Stimulated activated CD4-positive, alpha-beta T cell treated with anti-CD3 and anti-CD28 coated beads, Interleukin-2, amount 100 ng/mL, for 4 hours (primary cell): ENCODE measurements around the gene CACNB4.
"Not testable (repeated sequence)": the region's sequence is repeated elsewhere in the genome, so short reads cannot be mapped to it uniquely, and the experiment has no call there.

Experiments
- DNase-seq: peaks from one replicate; pipeline ENCODE4 v3.0.0-alpha.2; 2020; ENCODE audit warnings: low read depth

The CACNB4 gene

DNA sequence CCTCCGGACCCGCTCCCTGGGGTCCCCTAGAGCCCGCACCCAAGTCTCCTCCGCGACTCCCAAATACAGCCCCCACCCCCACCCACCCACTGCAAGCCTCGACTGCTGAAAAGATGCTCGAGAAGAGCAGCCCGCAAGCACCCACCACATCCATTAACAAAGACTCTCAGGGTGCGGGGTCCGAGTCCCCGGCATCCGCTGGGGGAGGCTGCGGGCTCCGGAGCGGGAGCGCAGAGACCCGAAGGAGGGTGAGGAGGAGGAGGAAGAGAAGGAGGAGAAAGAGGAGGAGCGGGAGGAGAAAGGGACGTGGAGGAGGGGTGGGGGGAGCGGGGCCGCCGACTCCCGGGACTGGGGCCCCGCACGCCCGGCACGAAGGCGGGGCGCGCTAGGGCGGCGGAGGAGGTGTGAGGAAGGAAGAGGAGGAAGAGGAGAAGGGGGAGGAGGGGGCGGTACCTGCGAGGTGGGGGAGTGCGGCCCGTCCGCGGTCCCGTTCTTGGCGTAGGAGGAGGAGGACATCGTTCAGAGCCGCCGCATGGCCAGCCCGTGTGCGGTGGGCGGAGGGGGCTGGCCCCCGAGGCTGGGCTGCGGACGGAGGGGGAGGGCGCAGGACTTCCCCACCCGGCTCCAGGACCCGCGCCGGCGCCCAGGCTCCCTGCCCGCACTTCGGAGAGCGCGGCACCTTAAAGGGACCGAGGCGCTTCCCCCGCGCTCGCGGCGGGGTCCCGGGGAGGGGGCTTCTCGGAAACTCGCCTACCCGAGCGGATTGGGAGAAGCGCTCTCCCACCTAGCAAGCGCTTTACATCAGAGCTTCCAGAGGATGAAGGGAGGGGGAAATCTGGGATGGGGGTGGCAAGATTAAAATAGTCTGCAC lies at the start of gene CACNB4:
CACNB4 (minus strand) TSS at position 549 of the 871 bp plus-strand sequence.
- DNase-seq, result peak; percentile 9

DNA sequence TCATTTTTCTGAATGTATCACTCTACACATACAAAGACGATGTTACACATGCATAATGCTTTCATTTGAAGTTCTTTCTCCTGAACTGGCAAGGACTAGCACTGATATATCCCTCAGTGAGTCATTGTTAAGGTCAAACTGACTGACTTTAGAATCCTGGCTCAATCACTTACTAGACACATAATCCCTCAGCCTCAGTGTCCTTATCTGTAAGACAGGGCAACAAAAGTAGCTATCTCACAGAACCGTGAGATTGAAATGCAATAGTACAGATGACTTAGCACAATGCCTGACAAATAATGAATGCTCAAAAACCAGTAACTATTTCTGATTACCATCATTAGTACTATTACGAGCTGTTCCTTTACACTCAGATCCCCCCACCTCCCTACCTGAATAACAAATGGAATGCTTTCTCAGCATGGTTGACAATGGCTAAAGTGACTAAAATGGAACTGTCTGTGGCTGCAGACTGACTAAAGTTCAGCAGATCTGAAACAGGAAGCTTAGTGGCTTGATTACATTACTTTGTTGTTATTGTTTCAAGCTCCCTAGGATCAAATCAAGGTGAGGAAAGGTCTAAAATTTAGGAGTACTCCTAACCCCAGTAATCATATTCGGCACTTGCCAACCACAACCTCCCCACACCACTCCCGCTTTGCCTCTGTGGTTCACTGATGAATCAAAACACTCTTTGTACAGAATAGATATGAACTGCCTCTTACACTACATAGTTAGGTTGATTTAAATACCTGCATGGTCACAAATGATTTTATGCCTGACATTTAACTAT lies 35.8 kb upstream of the CACNB4 start:
- DNase-seq, result no peak

DNA sequence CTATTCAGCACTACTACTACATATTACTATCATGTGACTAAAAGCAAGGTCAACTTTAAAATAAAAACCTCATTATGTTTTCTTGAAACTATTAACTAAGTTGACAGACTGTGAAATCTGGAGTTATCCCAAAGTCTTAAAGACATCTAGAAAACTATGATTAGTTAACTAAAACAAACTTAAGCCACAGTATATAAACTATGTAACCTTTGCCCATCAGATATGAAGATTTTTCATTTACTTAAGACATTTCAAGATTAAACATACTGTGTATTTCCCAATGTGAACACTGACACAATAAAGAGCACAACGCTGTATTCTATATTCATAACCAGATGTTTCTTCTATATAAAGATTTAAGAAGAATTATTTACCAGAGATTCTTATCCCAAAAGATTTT lies 33.5 kb upstream of the CACNB4 start:
- DNase-seq, result no peak

DNA sequence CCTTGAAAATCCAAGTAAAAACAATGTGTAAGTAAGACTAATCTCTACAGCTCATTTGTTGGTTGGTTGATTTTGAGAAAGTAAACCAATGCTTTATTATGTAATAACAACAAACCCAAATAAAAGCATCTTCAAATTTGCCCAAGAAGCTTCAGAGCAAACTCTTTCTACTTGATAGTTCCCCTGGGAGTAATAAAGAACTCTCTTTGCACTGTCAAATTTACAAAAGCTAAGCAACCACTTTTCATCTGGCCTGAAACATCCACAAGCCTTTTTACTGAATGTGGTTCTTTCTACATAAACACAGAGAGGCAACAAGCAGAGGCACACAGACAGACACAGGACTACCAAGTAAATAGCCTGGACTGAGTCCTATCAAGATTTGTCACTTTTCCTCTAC lies 28.8 kb upstream of the CACNB4 start:
- no peak for DNase-seq

DNA sequence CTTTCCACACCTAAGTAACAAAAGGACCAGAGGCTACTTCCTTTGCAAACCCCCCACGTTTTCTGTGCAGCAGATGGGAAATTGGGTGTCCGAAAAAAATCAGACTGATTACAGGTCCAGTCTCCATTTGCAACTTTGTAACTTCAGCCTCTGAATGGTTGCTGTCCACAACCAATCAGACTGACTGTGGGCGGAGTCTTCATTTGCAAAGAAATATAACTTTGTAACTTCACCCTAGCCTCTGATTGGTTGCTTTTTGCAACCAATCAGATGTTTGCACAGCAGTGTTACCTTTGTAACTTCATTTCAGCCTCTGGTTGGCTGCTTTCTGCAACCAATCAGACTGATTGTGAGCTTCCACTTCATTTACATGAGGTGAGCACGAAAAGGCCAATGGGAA lies 27.8 kb upstream of the CACNB4 start:
- DNase-seq, result no peak

DNA sequence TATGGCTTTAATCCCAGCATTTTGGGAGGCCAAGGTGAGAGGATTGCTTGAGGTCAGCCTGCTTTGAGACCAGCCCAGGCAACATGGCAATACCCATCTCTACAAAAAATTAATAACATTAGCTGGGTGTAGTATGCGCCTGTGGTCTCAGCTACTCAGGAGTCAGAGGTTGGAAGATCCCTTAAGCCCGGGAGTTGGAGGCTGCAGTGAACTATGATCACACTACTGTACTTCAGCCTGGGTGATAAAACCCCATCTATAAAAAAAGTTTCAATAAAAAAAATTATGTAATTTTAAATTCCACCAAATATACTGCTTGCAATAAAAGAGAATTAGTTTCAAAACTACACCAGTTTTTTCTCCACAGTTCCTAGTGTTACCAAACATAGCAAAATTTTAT lies 23.3 kb upstream of the CACNB4 start:
- no peak for DNase-seq

DNA sequence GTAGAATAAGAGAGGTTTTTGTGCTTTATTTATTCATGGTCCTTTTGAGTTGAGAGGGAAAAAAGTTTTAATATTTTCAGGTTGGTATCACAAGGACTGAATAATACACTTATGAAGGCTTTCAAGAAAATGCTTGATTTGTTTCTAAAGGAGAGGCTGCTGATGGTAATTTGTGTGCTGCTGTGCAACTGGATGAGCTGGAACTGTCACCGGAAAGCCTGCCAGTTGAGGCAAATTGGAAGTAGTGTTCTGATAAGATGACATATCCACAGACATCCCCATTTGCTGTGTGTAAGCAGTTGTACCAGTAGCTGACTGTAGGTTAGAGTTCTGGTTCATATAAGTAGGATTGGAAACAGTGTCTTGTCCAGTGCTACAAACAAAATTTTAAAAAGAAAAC lies 21.6 kb upstream of the CACNB4 start:
- no peak for DNase-seq

DNA sequence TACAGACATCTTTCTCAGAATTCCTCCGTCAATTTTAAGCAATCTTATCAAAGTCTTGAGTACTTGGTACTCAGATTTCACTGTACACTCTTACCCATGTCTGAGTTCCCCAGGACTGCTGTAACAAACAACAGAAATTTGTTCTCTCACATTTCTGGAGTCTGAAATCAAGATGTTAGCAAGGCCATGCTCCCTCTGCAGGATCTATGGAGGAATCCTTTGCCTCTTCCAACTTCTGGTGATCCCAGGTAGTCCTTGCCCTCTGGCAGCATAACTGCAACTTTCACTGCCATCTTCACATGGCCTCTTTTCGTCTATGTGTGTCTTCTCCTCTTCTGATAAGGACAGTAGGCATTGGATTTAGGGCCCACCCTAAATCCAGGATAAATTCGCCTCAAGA lies 17.1 kb upstream of the CACNB4 start:
- DNase-seq, result no peak

DNA sequence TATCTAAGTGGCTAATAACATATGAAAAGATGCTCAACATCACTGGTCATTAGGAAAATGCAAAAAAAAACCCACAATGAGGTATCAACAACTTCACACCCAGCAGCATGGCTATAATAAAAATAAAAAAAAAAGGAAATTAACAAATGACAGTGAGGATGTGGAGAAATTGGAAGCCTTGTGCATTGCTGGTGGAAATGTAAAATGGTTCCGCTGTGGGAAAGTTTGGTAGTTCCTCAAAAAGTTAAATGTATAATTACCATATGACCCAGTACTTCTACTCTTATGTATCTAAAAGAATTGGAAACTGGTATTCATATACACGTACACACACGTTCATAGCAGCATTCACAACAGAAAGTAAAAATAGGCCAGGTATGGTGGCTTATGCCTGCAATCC lies 15.5 kb upstream of the CACNB4 start:
- DNase-seq, result no peak

DNA sequence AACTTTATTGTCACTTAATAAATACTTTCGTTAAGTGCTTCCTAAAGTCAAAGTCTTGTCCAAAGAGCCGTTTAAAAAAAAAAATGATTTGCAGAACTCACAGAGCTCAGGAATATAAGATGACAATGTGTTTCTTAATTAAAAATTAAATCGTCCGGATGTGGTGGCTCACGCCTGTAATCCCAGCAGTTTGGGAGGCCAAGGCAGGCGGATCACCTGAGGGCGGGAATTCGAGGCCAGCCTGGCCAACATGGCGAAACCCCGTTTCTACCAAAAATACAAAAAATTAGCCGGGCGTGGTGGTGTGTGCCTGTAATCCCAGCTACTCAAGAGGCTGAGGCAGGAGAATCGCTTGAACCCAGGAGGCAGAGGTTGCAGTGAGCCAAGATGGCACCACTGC lies 8.3 kb upstream of the CACNB4 start:
- DNase-seq, result not testable (repeated sequence)

DNA sequence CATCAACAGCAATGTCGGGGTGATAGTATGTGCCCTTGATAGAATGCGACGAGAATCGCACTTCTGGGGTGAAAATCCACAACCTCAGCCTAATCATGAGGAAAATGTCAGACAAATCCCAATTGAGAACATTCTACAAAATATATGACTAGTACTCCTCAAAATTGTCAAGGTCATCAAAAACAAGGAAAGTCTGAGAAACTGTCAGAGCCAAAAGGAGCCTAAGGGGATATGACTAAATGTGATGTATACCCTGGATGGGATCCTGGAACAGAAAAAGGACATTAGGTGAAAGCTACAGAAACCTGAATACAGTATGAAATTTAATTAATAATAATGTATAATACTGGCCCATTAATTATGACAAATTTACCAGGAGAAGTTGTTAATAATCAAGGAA lies 7.6 kb upstream of the CACNB4 start:
- no peak for DNase-seq

DNA sequence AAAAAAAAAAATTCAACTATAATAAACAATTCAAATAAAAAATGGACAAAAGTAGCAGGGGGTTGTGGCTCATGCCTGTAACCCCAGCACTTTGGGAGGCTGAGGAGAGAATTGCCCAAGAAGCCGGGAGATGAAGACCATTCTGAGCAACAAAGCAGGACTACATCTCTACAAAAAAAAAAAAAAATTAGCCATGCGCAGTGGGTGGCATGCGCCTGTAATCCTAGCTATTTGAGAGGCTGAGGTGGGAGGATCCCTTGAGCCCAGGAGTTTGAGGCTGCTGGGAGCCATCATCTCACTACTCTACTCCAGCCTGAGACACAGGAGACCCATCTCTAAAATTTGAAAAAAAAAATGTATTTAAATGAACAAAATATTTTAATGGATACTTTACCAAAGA lies 4.4 kb upstream of the CACNB4 start:
- no peak for DNase-seq

DNA sequence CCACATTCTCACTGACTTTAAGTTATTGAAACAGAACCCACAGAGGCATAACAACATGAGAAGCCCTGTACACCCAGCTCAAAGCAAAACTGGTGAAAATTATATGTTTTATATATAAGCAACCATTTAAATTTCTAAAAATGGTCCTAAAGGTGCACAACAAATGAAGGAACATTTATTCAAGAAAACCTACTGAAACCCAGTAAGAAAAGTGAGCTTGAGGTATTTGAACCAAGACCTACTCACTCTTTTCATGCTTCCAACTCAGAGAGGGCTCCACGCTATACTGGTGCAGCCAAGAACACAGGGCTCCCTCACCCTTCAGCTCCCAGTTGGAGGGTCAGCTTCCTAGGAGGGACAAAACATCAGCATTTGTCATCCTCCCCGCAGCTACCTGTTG lies 2.1 kb upstream of the CACNB4 start:
- no peak for DNase-seq

DNA sequence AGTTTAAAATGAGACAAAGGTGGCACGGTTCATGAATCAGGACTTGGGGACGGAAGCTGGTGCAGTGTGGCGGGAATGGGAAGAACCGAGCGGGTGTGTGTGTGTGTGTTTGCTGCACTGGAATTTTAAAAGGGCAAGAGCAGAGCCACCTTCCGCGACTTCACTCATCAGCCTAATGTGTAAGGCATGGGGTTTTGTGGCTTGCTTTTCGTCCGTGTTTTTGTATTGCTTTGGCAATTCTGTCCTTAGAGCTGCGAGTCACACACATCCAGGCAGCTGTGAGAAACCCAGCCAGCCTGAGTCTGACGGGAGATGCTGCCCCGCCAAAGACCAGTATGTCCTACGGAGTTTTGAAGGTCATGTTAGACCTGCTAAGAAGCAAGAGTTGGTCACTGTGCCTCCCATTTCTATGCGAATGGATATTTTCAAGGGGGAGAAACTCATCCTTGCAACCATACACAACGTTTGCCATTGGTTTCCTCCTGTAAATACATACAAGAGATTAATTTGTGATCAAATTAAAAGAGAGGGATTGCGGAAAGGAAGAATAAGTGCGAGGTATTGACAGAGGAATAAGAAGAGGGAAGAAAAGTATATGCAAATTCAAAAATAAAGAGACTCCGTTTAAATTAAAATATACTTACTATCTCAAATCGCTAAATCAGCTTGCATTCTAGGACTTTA lies 665 bp upstream of the CACNB4 start:
- DNase-seq, result no peak

DNA sequence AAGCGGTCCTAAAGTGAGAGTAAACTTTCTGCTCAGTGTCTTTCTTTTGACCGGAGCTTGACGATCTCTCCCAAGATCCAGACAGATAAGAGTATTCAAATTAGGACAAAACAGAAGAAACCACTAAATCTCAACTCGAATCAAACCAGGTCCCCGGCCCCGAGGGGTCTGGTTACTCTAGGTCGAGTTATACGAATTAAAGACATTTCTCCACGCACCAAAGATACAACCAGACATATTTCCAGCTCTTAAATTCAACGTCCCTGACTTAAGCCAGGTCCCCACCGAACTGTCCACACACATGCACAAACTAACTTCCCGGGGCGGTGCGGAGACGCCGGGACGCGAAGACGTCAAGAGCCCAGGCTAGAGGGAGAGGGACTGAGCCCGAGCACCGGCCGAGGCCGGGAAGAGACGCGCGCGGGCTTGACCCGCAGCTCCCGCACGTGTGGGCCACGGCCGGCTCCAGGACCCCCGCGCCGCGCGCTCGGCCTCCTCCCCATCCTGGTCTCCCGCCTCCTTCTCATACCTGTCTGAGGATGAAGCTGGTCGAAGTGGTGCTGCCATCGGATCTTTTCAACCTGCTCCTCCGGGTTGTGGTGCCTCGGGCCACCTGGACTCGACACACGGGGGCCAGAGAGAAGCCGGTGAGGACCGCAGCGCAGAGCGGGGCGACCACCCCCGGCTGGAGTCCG lies 896 bp downstream of the CACNB4 start:
- no peak for DNase-seq

DNA sequence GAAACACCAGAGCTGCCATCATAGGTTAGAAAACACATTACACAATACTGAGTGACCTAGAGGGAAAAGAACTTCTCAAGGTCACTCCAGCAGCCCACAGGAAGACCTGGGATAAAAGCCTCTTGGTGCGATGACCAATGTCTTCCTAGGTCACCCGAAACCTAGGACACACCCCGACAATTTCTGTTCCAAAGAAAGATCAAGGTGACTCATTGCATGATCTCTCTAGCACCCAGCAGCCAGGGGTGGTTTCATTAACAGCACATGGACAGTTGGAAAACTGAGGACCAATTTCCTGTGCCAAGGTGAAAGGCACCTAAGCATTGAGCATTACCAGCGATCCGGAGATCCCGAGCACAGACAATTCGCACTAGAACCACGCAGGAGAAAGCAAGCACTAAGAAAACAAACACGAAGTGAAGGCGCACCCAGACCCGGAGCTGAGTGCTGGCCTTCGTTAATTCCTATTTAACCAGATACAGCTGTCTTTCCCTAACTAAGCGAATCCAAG lies 1.5 kb downstream of the CACNB4 start:
- DNase-seq, result no peak

DNA sequence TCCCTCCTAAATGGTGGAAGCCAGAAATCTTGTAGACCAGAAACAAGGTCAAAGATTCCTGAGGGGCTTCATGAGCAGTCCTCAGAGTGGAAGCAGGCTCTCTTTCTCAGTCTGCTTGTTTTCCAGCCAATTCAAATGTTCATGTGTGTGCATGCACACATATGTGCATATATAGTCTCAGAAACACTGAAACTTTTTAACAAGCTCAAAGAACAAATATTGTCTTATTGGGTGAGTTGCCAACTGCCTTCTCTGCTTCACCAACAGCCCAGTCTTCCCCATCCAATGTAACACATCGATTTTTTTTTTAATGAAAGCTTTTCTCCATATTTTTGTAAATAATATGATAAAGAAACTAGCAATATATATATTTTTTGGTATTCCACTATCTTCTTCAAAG lies 3.7 kb downstream of the CACNB4 start:
- DNase-seq, result no peak

DNA sequence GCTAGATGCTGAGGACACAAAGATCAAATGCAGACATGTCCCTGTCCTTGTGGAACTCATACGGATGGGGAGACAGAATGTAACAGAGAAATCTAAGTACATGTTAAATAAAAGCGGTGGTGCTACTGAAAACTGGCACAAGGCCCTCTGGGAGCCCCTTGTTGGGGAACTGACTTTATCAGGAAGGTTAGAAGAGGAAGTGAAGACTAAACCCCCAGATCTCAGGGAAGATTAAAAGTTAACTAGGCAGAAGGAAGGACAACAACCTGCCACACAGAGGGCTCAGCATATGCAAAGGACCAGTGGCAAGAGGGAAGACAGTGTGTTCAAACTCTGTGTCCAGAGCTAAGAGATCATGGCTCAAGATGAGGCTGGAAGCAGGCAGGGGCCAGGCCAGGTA lies 4.8 kb downstream of the CACNB4 start:
- DNase-seq, result no peak

DNA sequence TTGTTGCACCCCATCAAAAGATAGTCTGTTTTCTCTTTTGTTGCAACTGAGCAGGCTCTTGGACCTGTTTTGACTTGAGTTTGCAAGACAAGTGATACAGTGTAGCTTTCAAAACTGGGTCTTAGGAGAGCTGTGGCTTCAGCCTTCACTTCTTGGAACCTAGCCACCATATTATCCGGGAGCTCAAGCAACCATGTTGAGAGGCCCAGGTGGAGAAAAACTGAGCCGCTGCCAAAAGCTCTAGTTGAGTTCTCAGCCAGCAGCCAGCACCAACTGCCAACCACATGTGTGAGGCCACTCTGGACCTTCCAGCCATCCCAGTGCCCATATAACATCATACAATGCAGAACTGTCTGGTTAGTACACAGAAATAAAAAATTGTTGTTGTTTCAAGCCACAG lies 5.4 kb downstream of the CACNB4 start:
- DNase-seq, result no peak

DNA sequence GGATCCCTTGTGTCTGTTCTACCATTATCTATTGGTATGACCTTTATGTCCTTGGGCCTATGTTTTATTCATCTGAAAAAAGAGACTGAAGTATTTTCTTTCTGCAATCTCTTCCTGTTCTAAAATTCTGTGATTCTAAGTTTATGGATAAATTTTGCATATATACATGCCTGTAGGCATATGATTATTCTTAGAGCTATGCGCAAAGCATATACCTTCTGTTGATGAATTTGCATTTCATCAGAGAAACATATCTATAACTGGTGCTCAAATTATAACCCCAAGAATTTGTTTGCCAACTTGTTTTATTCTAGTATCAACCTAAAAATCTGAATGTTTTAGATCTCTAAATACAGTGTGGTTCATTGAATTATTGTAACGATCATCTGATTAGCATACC lies 6.7 kb downstream of the CACNB4 start:
- DNase-seq, result no peak

DNA sequence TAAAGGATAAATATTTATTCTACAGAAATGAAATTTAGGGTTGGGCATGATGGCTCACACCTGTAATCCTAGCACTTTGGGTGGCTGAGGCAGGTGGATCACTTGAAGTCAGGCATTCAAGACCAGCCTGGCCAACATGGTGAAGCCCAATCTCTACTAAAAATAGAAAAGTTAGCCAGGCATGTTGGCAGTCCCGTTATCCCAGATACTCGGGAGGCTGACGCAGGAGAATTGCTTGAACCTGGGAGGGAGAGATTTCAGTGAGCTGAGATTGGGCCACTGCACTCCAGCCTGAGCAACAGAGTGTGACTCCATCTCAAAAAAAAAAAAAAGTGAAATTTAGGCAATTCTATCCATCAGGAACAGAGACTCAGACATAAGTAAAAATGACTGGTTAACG lies 8.1 kb downstream of the CACNB4 start:
- not testable (repeated sequence) for DNase-seq

DNA sequence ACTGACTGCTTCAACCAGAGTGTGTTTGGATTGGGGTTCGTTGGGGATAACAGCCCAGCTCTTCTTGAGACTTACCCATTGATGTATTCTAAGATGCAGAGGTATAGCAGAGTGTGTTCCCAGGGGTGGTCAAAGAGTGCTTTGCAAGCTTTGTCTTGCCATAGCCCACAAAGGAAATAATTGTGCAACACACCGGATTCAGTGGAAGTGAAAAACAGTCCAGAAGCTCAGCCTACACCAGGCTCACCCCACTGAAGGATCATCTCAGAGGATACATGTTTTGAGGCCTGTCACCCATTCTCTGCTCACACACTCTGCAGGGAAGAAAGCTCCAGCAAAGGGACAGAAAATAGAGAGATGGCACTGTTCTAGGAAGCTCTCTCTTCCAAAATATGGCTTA lies 9.6 kb downstream of the CACNB4 start:
- DNase-seq, result no peak
